Panc1 (cell line): Measurements from ENCODE around the gene WFDC12.

Experiments
- POLR2AphosphoS5 ChIP-seq: IDR thresholded peaks from 2 replicates; pipeline ENCODE4 v1.6.1; 2012; ENCODE audit warnings: mild to moderate bottlenecking, low read depth, low read length, moderate library complexity
- TF ChIP-seq, protein P1 (sequence below): fragments of 450-650 bp; IDR thresholded peaks from 2 replicates; pipeline ENCODE4 v1.5.1; 2017; ENCODE audit warnings: mild to moderate bottlenecking

- TF ChIP-seq, protein P1, sequence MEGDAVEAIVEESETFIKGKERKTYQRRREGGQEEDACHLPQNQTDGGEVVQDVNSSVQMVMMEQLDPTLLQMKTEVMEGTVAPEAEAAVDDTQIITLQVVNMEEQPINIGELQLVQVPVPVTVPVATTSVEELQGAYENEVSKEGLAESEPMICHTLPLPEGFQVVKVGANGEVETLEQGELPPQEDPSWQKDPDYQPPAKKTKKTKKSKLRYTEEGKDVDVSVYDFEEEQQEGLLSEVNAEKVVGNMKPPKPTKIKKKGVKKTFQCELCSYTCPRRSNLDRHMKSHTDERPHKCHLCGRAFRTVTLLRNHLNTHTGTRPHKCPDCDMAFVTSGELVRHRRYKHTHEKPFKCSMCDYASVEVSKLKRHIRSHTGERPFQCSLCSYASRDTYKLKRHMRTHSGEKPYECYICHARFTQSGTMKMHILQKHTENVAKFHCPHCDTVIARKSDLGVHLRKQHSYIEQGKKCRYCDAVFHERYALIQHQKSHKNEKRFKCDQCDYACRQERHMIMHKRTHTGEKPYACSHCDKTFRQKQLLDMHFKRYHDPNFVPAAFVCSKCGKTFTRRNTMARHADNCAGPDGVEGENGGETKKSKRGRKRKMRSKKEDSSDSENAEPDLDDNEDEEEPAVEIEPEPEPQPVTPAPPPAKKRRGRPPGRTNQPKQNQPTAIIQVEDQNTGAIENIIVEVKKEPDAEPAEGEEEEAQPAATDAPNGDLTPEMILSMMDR, result no peak
- TF ChIP-seq POLR2AphosphoS5, result no peak
Measured at GRCh38 chr20:45157962-45158361, 33.7 kb upstream of the WFDC12 start.
